HG02759 (cell line): Measurements from ENCODE around the gene TNFRSF4.
"Not testable (repeated sequence)": the region's sequence is repeated elsewhere in the genome, so short reads cannot be mapped to it uniquely, and the experiment has no call there.

Source experiments
- ATAC-seq: cut with Tn5 transposase; IDR thresholded peaks from one replicate; pipeline ENCODE4 v1.9.1; 2021; ENCODE audit warnings: mild to moderate bottlenecking, moderate library complexity; ENCODE audit not compliant: unreplicated experiment

The TNFRSF4 gene

GRCh38 chr1:1213345-1214265 lies at the start of gene TNFRSF4:
TSS of gene TNFRSF4 (minus strand) at chr1:1214153. CDS start at chr1:1214127, 26 bp downstream.
- ATAC-seq: no peak

GRCh38 chr1:1262758-1263157 lies 48.8 kb upstream of the TNFRSF4 start:
- ATAC-seq: no peak

GRCh38 chr1:1262071-1262470 lies 48.1 kb upstream of the TNFRSF4 start:
- ATAC-seq: no peak

- ATAC-seq: no peak
Observed at GRCh38 chr1:1260843-1261560, 47.0 kb upstream of the TNFRSF4 start.

- ATAC-seq: no peak
Observed at GRCh38 chr1:1259951-1260600, 46.1 kb upstream of the TNFRSF4 start.

GRCh38 chr1:1259540-1259939 lies 45.6 kb upstream of the TNFRSF4 start:
- no peak for ATAC-seq

GRCh38 chr1:1259119-1259488 lies 45.2 kb upstream of the TNFRSF4 start:
- no peak for ATAC-seq

- no peak for ATAC-seq
Observed at GRCh38 chr1:1256956-1257871, 43.3 kb upstream of the TNFRSF4 start.

- no peak for ATAC-seq
Observed at GRCh38 chr1:1255611-1256010, 41.7 kb upstream of the TNFRSF4 start.

- ATAC-seq: no peak
Observed at GRCh38 chr1:1255078-1255477, 41.1 kb upstream of the TNFRSF4 start.

- ATAC-seq: no peak
Observed at GRCh38 chr1:1254667-1254998, 40.7 kb upstream of the TNFRSF4 start.

GRCh38 chr1:1253972-1254666 lies 40.2 kb upstream of the TNFRSF4 start:
- ATAC-seq: no peak

GRCh38 chr1:1253314-1253713 lies 39.4 kb upstream of the TNFRSF4 start:
- no peak for ATAC-seq

GRCh38 chr1:1250786-1251284 lies 36.9 kb upstream of the TNFRSF4 start:
- ATAC-seq: peak; percentile 52

GRCh38 chr1:1248009-1248913 lies 34.3 kb upstream of the TNFRSF4 start:
- not testable (repeated sequence) for ATAC-seq

GRCh38 chr1:1247341-1247913 lies 33.5 kb upstream of the TNFRSF4 start:
- ATAC-seq: no peak

- no peak for ATAC-seq
Observed at GRCh38 chr1:1246577-1247340, 32.8 kb upstream of the TNFRSF4 start, which contains the start of gene C1QTNF12. TSS of gene C1QTNF12 (minus strand) at chr1:1246722. CDS start at chr1:1246690, 32 bp downstream.
